Fibroblast of lung (primary cell): ENCODE data around the gene IL27RA.

Source experiments
- EZH2 ChIP-seq: IDR thresholded peaks from 2 replicates; pipeline ENCODE4 v1.5.1; 2012; ENCODE audit warnings: low read length, control low read depth, mild to moderate bottlenecking; ENCODE audit errors: missing control alignments
- TF ChIP-seq, protein P1 (sequence below), 2 donors: IDR thresholded peaks in 1 of 2; conservative IDR thresholded peaks in 1 of 2; 1 replicate in 1 of 2; 2 replicates in 1 of 2; pipeline ENCODE4 v1.5.1; 2011 to 2012; ENCODE audit warnings: low read length in 2 of 2, control low read depth in 1 of 2, inconsistent platforms in 1 of 2, low read depth in 1 of 2, mild to moderate bottlenecking in 1 of 2

DNA sequence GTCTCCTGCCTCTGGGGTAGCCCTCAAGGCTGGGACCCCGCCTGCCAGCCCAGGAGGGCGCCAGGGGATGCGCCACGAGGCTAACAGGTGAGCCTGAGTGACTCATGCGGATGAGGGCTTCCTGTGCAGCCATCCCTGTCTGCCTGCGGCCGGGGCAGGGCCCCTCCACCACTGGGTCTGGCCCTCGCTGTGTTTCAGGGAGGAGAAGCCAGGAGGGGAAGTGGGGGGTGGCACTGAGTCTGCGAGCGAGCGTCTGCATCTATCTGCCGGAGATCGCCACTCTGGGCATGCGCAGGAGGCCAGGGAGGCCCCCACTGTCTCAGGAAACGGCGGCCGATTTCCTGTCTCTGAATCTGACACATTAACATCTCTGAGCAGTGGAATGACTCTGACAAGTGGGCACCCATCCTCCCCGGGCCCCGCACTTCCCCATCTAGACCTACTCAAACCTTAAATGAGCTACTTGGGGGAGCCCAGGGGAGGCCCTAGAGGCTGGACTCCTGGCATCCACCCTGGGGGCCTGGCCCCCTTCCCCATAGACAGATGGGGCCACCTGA lies 45.1 kb upstream of the IL27RA start:
- TF ChIP-seq EZH2, result no peak
- TF ChIP-seq, protein P1, sequence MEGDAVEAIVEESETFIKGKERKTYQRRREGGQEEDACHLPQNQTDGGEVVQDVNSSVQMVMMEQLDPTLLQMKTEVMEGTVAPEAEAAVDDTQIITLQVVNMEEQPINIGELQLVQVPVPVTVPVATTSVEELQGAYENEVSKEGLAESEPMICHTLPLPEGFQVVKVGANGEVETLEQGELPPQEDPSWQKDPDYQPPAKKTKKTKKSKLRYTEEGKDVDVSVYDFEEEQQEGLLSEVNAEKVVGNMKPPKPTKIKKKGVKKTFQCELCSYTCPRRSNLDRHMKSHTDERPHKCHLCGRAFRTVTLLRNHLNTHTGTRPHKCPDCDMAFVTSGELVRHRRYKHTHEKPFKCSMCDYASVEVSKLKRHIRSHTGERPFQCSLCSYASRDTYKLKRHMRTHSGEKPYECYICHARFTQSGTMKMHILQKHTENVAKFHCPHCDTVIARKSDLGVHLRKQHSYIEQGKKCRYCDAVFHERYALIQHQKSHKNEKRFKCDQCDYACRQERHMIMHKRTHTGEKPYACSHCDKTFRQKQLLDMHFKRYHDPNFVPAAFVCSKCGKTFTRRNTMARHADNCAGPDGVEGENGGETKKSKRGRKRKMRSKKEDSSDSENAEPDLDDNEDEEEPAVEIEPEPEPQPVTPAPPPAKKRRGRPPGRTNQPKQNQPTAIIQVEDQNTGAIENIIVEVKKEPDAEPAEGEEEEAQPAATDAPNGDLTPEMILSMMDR (conservative IDR thresholded peaks at IDR 0.05 in 1 of 2, IDR thresholded peaks at IDR 0.05 in 1 of 2; ENCODE audit: low read depth in 1 of 2, low read length in 2 of 2), result no peak
